Cardiac muscle cell (in vitro differentiated cells and primary cell): ENCODE results near the gene IL1RAPL2. TPM values are rescaled to one million over a fixed set of nuclear protein-coding genes. Genes with fewer than 3 reads are reported as not detected.

Experiments
- DNase-seq, 2 donors: peaks; one replicate each; pipeline versions ENCODE4 v3.0.0 to v3.0.0-alpha.2; 2010 to 2017; ENCODE audit warnings: low read depth in 1 of 2, low spot score in 1 of 2
- H3K27ac ChIP-seq: fragments of 200-600 bp; sonication (generic); 2 replicates; pipeline ENCODE4 v1.5.1; 2016
- H3K27me3 ChIP-seq: fragments of 200-600 bp; sonication (generic); 2 replicates; pipeline ENCODE4 v1.6.0; 2016; ENCODE audit warnings: control low read depth
- H3K36me3 ChIP-seq: fragments of 200-600 bp; sonication (generic); 2 replicates; pipeline ENCODE4 v1.5.1; 2016; ENCODE audit warnings: control low read depth
- H3K4me1 ChIP-seq: fragments of 200-600 bp; sonication (generic); 2 replicates; pipeline ENCODE4 v1.8.1; 2017; ENCODE audit warnings: low read depth, mild to moderate bottlenecking, mixed run types
- H3K4me3 ChIP-seq: fragments of 200-600 bp; sonication (generic); 2 replicates; pipeline ENCODE4 v1.5.1; 2016; ENCODE audit warnings: mild to moderate bottlenecking
- H3K9me3 ChIP-seq: fragments of 200-600 bp; sonication (generic); 2 replicates; pipeline ENCODE4 v1.5.1; 2017; ENCODE audit warnings: low read depth, mild to moderate bottlenecking, control low read depth
- CTCF ChIP-seq: IDR thresholded peaks from 2 replicates; pipeline ENCODE4 v1.5.1; 2012; ENCODE audit warnings: low read depth, mild to moderate bottlenecking, low read length
- polyA plus RNA-seq: library from polyadenylated mRNA; unstranded; fragments of >200 nt; fragmentation: Nextera tagmentation; extraction: Ambion mirVana; gene quantifications from 2 replicates; pipeline ENCODE4 v1.2.1, GENCODE V29; 2016
- total RNA-seq: library from RNA; depleted of rRNA; stranded (reverse); fragments of >200 nt; gene quantifications from 2 replicates; pipeline ENCODE4 v1.2.3, GENCODE V29; 2016

IL1RAPL2 gene
- total and polyA plus RNA-seq, 2 experiments from 2014 or later, result not detected

- Histone ChIP-seq H3K4me3 (no peak overlapping the region), H3K9me3 (no peaks in the 10 kb centered on the region), H3K27ac (no peak overlapping the region), H3K4me1 (no peaks in the 10 kb centered on the region), H3K36me3 (no peaks in the 10 kb centered on the region), H3K27me3 (no peaks in the 10 kb centered on the region)
- no peak for DNase-seq
- TF ChIP-seq CTCF, result no peak
Measured at GRCh38 chrX:105038672-105039328, 472.8 kb downstream of the IL1RAPL2 start.

- H3K4me3 ChIP-seq, result no peak overlapping the region
- H3K9me3 ChIP-seq, result no peaks in the 10 kb centered on the region
- no peaks in the 10 kb centered on the region for H3K4me1 ChIP-seq
- TF ChIP-seq CTCF, result no peak
- H3K36me3 ChIP-seq, result no peaks in the 10 kb centered on the region
- H3K27me3 ChIP-seq, result no peaks in the 10 kb centered on the region
- H3K27ac ChIP-seq, result no peak overlapping the region
- no peak for DNase-seq
Measured at GRCh38 chrX:105050921-105051320, 484.9 kb downstream of the IL1RAPL2 start.

GRCh38 chrX:105051364-105051763, 485.4 kb downstream of the IL1RAPL2 start:
- no peak for DNase-seq
- Histone ChIP-seq H3K4me3 (no peak overlapping the region), H3K9me3 (no peaks in the 10 kb centered on the region), H3K27ac (no peak overlapping the region), H3K4me1 (no peaks in the 10 kb centered on the region), H3K27me3 (no peaks in the 10 kb centered on the region), H3K36me3 (no peaks in the 10 kb centered on the region)
- TF ChIP-seq CTCF, result no peak

- Histone ChIP-seq H3K4me3 (no peak overlapping the region), H3K27me3 (no peaks in the 10 kb centered on the region), H3K27ac (no peak overlapping the region), H3K4me1 (no peaks in the 10 kb centered on the region), H3K9me3 (no peaks in the 10 kb centered on the region), H3K36me3 (no peaks in the 10 kb centered on the region)
- TF ChIP-seq CTCF, result no peak
- DNase-seq, result no peak
Measured at GRCh38 chrX:105052926-105053325, 486.9 kb downstream of the IL1RAPL2 start.

GRCh38 chrX:105063743-105064142, 497.7 kb downstream of the IL1RAPL2 start:
- Histone ChIP-seq H3K36me3 (no peaks in the 10 kb centered on the region), H3K4me3 (no peak overlapping the region), H3K27ac (no peak overlapping the region), H3K4me1 (no peaks in the 10 kb centered on the region), H3K9me3 (no peaks in the 10 kb centered on the region), H3K27me3 (no peaks in the 10 kb centered on the region)
- no peak for TF ChIP-seq CTCF
- DNase-seq, result no peak
